ENCODE data around the gene CBX5.
A peak's percentile ranks its signal among the peaks of the same experiment; 100 is the strongest.
"Not testable (repeated sequence)": the region's sequence is repeated elsewhere in the genome, so short reads cannot be mapped to it uniquely, and the experiment has no call there.

CBX5 gene

GRCh38 chr12:54279632-54280467 is at the start of gene CBX5:
CBX5 (minus strand) TSS chr12:54280122; CDS start chr12:54257650, 22,472 bp downstream.
- DNase-seq (ENCODE audit: low read depth), result peak; percentile 100

GRCh38 chr12:54328595-54329337 is 48.8 kb upstream of the CBX5 start:
- DNase-seq (ENCODE audit: low read depth), result no peak

DNA sequence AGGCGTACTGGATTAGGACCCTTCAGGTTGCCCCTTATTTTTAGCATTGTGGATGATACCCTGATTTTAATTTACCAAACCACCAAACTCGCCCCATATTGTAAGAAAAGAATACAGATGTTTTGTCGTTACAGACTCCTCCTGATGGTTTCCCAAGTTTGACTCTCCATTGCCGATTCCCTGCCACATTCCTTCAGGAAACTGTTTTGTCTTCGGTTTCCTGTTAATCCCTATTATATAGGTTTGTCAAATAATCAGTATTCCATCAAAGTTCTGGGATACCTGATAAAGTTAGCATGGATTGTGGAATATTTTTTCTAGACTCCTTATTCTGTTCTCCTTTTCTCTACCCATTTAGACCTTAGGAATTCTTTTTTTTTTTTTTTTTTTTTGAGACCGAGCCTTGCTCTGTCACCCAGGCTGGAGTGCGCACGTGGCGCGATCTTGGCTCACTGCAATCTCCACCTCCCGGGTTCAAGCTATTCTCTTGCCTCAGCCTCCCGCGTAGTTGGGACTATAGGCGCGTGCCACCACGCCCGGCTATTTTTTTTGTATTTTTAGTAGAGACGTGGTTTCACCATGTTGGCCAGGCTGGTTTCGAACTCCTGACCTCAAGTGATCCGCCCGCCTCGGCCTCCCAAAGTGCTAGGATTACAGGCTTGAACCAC is 45.7 kb upstream of the CBX5 start:
- DNase-seq (ENCODE audit: low read depth), result not testable (repeated sequence)

GRCh38 chr12:54324617-54325441 is 44.9 kb upstream of the CBX5 start, which contains the start of gene COPZ1:
COPZ1 (plus strand) TSS chr12:54325131; CDS start chr12:54325164, 33 bp downstream.
- DNase-seq (ENCODE audit: low read depth), result peak; percentile 83

- no peak for DNase-seq (ENCODE audit: low read depth)
Measured at GRCh38 chr12:54321363-54321762, 41.4 kb upstream of the CBX5 start.

DNA sequence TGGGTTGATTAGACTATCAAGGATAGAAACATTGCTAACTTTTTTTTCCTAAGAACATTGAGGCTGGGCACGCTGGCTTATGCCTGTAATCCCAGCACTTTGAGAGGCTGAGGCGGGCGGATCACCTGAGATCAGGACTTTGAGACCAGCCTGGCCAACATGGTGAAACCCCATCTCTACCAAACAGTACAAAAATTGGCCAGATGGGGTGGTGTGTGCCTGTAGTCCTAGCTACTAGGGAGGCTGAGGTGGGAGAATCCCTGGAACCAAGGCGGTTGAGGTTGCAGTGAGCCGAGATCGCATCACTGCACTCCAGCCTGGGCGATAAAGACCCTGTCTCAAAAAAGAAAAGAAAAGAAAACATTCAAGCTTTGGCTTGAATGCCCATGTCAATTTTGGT is 32.4 kb upstream of the CBX5 start:
- DNase-seq (ENCODE audit: low read depth), result not testable (repeated sequence)

DNA sequence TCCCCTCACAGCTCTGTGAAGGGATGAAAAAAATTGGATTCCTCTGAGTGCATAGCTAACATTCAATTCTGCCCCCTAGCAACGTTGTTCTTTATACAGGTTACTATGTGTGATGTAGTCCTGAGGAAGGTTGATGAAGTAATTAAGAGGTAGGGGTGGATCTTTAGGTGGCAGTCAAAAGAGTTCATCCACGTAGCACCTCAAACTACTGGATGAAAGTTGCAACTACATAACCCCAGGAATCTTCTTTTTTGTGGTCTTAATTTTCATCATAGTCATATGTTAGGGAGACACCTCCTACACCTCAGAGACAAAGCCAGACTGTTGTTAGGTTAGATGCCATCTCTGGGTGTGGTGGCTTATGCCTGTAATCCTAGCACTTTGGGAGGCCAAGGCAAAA is 31.1 kb upstream of the CBX5 start:
- no peak for DNase-seq (ENCODE audit: low read depth)

DNA sequence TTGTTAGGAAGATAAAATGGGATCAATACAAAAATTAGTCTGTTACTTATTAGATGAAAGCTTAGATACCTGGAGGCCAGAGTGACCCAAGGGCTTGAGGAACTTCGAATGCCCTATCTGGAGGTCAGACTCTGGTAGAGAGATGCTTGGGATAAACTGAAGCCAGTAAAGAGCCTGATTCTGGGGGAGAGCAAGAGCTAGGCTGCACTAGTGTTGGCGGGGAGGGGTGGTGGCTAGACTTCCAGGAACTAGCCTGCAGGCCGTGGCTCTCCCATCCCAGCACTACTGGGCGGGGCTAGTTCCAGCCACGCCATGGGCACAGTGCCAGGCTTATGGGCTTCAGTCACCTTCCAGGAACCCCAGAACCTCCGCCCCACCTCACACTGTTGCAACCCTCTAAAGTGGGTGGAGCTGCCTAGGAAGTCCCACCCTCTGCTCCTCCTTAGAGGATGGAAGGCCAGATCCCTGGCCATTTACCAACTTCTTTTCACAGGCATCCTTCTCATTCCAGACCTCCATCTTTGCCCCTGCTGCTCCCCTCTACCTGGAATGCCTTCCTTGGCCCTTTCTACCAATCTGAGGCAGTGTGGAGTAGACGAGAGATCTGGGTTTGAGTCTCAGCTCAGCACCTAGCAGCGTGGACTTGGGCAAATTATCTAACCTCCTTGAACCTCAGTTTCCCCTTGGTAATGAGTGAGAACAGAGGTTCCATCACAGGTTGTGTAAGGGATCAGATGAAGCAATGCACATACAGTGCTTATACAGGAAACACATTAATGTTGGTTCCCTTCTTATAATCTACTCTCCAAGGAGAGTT is 27.2 kb upstream of the CBX5 start:
- no peak for DNase-seq (ENCODE audit: low read depth)

DNA sequence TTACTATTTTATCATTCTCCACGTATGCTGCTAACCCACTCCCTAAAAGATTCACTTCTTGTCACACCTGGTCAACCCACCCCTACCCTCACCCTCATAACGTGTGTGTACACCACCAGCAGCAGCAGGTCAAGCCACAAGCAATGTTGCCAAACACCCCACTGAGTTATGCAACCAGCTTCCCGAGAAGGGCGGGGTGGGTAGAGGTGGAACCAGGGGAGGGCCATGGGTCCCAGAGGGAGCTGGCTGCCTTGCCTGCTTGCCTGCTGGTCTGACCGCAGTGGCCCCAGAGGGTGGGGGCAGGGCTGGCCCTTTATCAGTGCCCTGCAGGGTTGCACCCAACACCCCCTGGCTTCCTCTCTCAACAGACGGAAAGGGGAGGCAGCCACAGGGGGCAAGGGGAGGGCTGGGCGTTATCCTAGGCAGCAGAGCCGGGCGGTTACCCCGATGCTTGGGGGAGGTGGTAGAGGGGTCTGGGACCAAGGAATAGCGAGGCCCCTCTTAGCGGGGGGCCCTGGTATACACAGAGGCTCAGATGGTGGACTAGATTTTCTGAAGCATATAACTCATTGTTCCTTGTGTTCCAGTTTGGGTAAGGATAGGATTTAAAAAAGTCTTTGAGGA is 24.4 kb upstream of the CBX5 start:
- DNase-seq (ENCODE audit: low read depth), result no peak

- DNase-seq (ENCODE audit: low read depth), result no peak
Measured at GRCh38 chr12:54303640-54304039, 23.7 kb upstream of the CBX5 start.

GRCh38 chr12:54301428-54302048 is 21.6 kb upstream of the CBX5 start:
- no peak for DNase-seq (ENCODE audit: low read depth)

DNA sequence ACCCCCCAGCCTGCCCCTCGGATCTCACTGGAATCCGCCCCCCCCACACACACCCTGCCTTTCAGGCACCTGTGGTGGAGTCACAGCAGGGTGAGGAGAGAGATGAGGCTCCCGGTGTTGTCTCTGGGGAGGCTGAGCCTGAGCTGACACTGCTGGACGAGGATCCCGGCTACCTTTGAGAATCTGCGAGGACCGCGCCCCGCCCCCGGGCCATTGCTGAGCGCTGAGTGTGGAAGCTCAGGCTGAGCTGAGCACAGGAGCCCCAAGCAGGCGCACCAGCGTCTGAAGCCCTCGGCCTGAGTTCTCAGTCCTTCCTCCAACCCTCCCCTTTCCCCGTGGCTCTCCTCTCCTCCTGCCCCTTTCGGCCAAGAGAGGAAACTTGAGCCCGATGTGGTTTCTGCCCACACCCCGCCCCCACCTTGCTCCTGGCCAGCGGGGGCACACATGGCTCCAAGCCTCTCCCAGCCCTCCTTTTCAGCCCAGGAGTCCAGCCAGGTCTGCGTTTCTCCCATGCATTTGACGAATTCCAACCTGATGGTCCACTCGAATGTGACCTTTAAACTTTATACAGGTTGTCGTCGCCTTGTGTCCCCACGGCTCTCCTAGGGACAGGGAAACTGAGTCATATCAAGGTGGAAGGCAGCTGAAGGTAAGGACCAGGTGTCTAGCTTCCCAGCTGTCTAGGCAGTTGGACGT is 21.0 kb upstream of the CBX5 start, which contains the start of gene NFE2:
Gene NFE2 (minus strand): TSS at position 284 of the 696 bp plus-strand sequence. CDS start 5,767 bp downstream, outside the sequence.
- DNase-seq (ENCODE audit: low read depth), result peak; percentile 17

GRCh38 chr12:54300225-54300731 is 20.4 kb upstream of the CBX5 start:
- DNase-seq (ENCODE audit: low read depth), result no peak

GRCh38 chr12:54299515-54300224 is 19.7 kb upstream of the CBX5 start:
- DNase-seq (ENCODE audit: low read depth), result no peak

GRCh38 chr12:54298904-54299303 is 19.0 kb upstream of the CBX5 start:
- DNase-seq (ENCODE audit: low read depth), result no peak

- no peak for DNase-seq (ENCODE audit: low read depth)
Measured at GRCh38 chr12:54296393-54297099, 16.6 kb upstream of the CBX5 start.

DNA sequence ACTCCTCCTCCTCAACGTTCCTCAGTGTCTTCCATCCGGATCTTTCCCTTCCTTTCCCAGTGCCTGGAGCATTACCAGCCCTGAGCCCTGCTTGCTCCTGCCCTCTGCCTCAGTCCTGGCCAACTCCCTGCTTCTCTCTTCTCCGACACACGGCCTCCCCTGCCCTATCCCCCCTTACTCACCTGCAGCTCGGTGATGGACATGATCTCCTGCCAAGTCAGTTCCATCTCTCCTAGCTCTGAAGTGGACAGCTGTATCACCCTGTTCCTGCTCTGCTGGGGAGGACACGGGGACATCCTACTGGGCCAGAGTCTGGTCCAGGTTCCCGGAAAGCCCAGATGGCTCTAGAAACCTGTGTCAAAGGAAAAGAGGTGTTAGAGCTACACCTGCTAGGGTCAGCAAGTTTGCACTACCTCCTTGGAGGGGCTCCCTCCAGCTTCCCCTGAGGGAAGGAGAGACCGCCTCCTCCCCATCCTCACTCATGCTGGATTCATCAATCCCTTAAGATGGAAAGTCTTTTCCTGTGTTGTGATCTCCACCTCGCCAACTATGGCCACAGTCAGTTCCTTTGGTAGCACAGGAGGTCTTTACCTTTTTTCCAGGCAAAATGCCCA is 15.1 kb upstream of the CBX5 start:
- no peak for DNase-seq (ENCODE audit: low read depth)
